Measurements from ENCODE around the gene LRP3.

GRCh38 chr19:33186431-33187182 lies 7.5 kb upstream of the LRP3 start:
- TF ChIP-seq GATA2 (IDR thresholded peaks at IDR 0.05; ENCODE audit: low read depth, low read length) (no peak), GATA3 (IDR thresholded peaks at IDR 0.05; ENCODE audit: low read depth, low read length) (no peak)

Measured in SH-SY5Y (cell line).